Thoracic aorta (tissue), 2 donors: ENCODE data around the gene PRKN. TPM values are rescaled to one million over a fixed set of nuclear protein-coding genes. Genes with fewer than 3 reads are reported as not detected.

Experiments
- ATAC-seq: fragments of 150-250 bp; one replicate; pipeline ENCODE4 v1.8.0; 2017; ENCODE audit warnings: low read depth; ENCODE audit not compliant: insufficient number of reproducible peaks, low FRiP score
- DNase-seq: peaks from one replicate; pipeline ENCODE4 v3.0.0-alpha.2; 2020; ENCODE audit warnings: low spot score
- H3K27ac ChIP-seq, 2 donors: fragments of 200-600 bp; sonication (generic); 1 replicate in 1 of 2; 2 replicates in 1 of 2; pipeline ENCODE4 v1.5.1; 2016; ENCODE audit warnings: mild to moderate bottlenecking in 2 of 2, moderate library complexity in 2 of 2
- H3K27me3 ChIP-seq: fragments of 200-600 bp; sonication (generic); replicated peaks from 2 replicates; pipeline ENCODE4 v1.6.0; 2016; ENCODE audit warnings: mild to moderate bottlenecking; ENCODE audit not compliant: insufficient read depth
- H3K36me3 ChIP-seq: fragments of 200-600 bp; sonication (generic); one replicate; pipeline ENCODE4 v1.5.1; 2016
- H3K4me1 ChIP-seq, 2 donors: fragments of 200-600 bp; sonication (generic); 1 replicate in 1 of 2; 2 replicates in 1 of 2; pipeline versions ENCODE4 v1.5.1 to v1.6.0; 2016; ENCODE audit warnings: low read depth in 2 of 2, mild to moderate bottlenecking in 1 of 2; ENCODE audit not compliant: control insufficient read depth in 1 of 2
- H3K4me3 ChIP-seq: fragments of 200-600 bp; sonication (generic); 2 replicates; pipeline ENCODE4 v1.5.1; 2016; ENCODE audit warnings: mild to moderate bottlenecking
- H3K9me3 ChIP-seq: fragments of 200-600 bp; sonication (generic); 2 replicates; pipeline ENCODE4 v1.5.1; 2016
- CTCF ChIP-seq: fragments of 200-600 bp; sonication (generic); IDR thresholded peaks from one replicate; pipeline ENCODE4 v1.5.1; 2019; ENCODE audit warnings: antibody characterized with exemption
- total RNA-seq, 2 donors: library from RNA; depleted of rRNA; stranded (reverse); fragments of >200 nt; gene quantifications; one replicate each; pipeline versions ENCODE4 v1.1.0 to v1.2.3, GENCODE V29; 2016

PRKN gene
- total RNA-seq, 2 donors from 2014 or later = 10.4 to 23.8 TPM

DNA sequence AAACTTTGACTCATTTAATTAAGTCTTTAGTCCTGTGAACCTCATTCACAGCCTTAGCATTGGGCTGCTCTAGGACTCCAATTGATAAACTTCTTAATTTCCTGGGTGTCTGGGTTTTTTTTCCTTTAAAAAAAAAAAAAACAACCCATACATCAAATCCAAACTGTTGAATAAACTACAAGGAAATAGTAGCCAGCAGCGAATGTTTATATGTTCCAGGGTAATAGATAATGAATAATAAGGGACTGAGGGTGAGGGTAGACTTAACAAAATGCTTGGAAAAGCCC is 890.2 kb downstream of the PRKN start:
- TF ChIP-seq CTCF = no peak
- Histone ChIP-seq H3K36me3 (no peaks in the 10 kb centered on the region), H3K27ac (no peak overlapping the region), H3K9me3 (no peaks in the 10 kb centered on the region), H3K27me3 (no peaks in the 10 kb centered on the region), H3K4me1 (no peaks in the 10 kb centered on the region), H3K4me3 (no peak overlapping the region)
- ATAC-seq (no peak), DNase-seq (no peak)

GRCh38 chr6:161836643-161837448 is 890.7 kb downstream of the PRKN start:
- H3K36me3 ChIP-seq = no peaks in the 10 kb centered on the region
- H3K4me1 ChIP-seq = no peaks in the 10 kb centered on the region
- ATAC-seq (no peak), DNase-seq (no peak)
- no peak overlapping the region for H3K4me3 ChIP-seq
- no peaks in the 10 kb centered on the region for H3K9me3 ChIP-seq
- no peak for TF ChIP-seq CTCF
- H3K27me3 ChIP-seq = no peaks in the 10 kb centered on the region
- no peak overlapping the region for H3K27ac ChIP-seq

DNA sequence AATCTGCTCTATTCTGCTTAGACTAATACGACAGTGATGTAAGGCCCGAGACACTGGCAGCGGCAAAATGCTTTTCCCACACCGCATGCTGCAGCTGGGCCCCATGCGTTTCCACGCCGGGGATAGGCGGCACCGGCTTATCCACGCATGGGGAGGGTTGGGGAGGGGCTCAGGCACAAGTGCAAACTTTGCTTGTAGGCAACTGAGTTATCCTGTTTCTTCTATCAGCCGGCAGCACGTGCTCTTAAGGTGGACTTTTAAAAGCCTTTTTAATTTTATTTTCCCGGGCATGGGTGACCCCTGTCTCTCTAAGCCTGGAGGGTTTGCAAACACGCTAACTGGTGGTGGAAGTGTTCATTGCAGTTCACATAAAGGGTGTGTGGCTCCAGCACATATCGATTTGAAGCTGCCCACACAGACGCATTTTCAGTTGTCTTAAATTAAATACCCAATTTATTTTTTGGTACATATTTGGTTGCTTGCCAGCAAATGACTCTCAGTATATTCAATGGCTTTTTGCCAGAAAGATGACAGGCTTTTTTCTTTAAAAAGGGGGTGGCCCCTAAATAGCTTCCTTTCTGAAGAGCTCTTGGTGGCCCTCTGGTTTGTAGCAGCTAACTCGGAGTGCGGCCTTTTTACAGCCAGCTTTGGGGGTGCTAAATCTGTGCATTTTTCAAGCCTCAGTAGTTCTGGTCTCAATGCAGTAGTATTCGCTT is 891.9 kb downstream of the PRKN start:
- TF ChIP-seq CTCF = no peak
- Histone ChIP-seq H3K4me3 (no peak overlapping the region), H3K9me3 (no peaks in the 10 kb centered on the region), H3K27me3 (no peaks in the 10 kb centered on the region), H3K36me3 (no peaks in the 10 kb centered on the region), H3K27ac (no peak overlapping the region), H3K4me1 (no peaks in the 10 kb centered on the region)
- DNase-seq = no peak
- ATAC-seq = no peak

- DNase-seq (no peak), ATAC-seq (no peak)
- Histone ChIP-seq H3K4me1 (no peaks in the 10 kb centered on the region), H3K9me3 (no peaks in the 10 kb centered on the region), H3K27ac (no peak overlapping the region), H3K27me3 (no peaks in the 10 kb centered on the region), H3K36me3 (no peaks in the 10 kb centered on the region), H3K4me3 (no peak overlapping the region)
- no peak for TF ChIP-seq CTCF
These were observed 893.1 kb downstream of the PRKN start for GRCh38 chr6:161834426-161834825.

DNA sequence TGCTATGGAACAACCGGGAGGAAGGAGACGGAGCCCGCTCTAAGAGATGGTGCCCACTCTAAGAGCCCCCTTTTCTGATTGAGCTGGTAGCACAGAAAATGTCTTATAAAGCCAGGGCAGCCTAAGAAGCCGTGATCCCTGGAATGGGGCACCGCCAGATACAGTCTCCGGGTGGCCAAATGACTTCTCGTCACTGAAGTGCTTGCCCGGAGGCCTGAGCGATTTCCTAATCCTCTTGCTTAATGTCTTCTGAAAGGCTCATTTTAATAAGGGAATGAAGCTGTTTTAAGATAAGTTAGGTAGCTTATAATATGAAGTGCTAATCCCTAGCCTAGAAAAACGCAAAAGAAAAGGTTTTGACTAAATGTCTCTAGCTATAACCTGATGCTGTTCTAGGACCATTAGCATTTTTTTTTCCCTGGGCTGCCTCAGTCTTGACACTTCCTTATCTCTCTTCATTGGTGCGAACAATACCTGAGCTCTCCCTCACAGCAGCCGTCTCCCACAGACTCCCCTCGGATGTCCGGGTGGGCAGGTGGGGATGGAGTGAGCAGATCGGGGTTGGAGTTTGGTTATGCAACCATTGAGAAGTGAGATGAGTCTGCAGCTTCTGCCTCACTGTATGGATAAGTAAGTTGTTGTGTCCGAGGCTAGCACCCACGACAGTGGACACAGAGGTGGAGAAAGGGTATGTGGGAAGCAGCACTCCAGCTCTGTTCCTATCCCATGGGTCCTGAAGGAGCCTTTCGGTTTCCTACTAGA is 894.3 kb downstream of the PRKN start:
- Histone ChIP-seq H3K27me3 (no peaks in the 10 kb centered on the region), H3K27ac (no peak overlapping the region), H3K9me3 (no peaks in the 10 kb centered on the region), H3K4me3 (no peak overlapping the region), H3K36me3 (no peaks in the 10 kb centered on the region), H3K4me1 (no peaks in the 10 kb centered on the region)
- ATAC-seq (no peak), DNase-seq (no peak)
- no peak for TF ChIP-seq CTCF
